Measurements from ENCODE around the gene FAM47E. TPM values are rescaled to one million over a fixed set of nuclear protein-coding genes. Genes with fewer than 3 reads are reported as not detected.

FAM47E gene
- total and polyA plus RNA-seq, 2 experiments from 2014 or later, result not detected

DNA sequence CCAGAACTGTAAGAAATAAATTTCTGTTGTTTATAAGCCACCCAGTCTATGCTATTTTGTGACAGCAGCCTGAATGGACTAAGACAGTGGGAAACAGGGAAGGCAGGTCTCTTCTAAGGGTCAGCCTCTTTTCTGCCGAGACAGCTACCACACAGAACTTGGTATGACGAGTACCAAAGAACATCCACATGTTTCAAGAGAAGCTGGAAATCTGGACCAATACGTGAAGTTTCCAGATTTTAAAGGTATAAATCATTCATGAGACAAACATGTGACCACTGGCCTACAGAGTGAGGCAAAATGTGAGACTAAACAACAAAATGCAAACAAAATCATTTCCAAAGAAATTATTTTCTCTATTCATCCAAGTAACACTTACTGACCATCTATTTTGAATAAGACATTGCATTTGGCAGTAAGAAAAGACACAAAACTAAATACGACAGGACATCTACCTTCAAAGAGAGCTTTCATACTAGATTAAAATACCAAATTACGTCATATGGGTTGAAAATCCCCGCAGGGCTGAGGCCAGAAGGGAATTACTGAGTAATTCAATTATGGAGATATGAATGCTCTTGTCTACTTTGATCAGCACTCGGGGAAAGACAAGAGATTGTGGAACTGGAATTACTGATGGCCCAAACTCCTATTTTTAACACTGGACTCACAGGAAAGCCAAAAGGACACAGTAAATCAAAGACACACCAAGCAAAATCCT, 45.1 kb upstream of the FAM47E start:
- Histone ChIP-seq H3K27me3 (replicated peaks; ENCODE audit: insufficient read depth) (no peaks in the 10 kb centered on the region), H3K79me2 (ENCODE audit: insufficient read depth) (peaks cover 98% of the 10 kb centered on the region), H4K20me1 (ENCODE audit: insufficient read depth) (no peaks in the 10 kb centered on the region; the same call in 1 of the 2 replicates), H3K4me1 (ENCODE audit: insufficient read depth) (peaks cover 51% of the 10 kb centered on the region), H2AFZ (no peak overlapping the region), H3K4me3 (no peak overlapping the region), H3K9me3 (ENCODE audit: low read depth) (no peaks in the 10 kb centered on the region), H3K9me2 (ENCODE audit: insufficient read depth) (no peaks in the 10 kb centered on the region), H3K36me3 (ENCODE audit: low read depth) (no peaks in the 10 kb centered on the region), H3K27ac (peak overlapping the region; percentile 92), H3K9ac (peak overlapping the region; percentile 15), H3F3A (ENCODE audit: insufficient read depth) (peaks cover 47% of the 10 kb centered on the region), H3K4me2 (ENCODE audit: unreplicated experiment) (peak overlapping the region; percentile 32)
- TF ChIP-seq EZH2 (IDR thresholded peaks at IDR 0.05; ENCODE audit: insufficient read depth, poor library complexity, severe bottlenecking) (no peak), EZH2phosphoT487 (IDR thresholded peaks at IDR 0.05; ENCODE audit: insufficient read depth, low read depth) (no peak)
- DNase-seq, result peak; percentile 62
- in situ Hi-C loops (cut with MboI), result no loop called here
- WGBS, 2 experiments (ENCODE audit: low coverage in 1 of 2, low lambda C conversion rate in 2 of 2, missing lambda C conversion rate in 2 of 2), result 33 to 34% methylated on average over 7 of the region's 7 CpGs

DNA sequence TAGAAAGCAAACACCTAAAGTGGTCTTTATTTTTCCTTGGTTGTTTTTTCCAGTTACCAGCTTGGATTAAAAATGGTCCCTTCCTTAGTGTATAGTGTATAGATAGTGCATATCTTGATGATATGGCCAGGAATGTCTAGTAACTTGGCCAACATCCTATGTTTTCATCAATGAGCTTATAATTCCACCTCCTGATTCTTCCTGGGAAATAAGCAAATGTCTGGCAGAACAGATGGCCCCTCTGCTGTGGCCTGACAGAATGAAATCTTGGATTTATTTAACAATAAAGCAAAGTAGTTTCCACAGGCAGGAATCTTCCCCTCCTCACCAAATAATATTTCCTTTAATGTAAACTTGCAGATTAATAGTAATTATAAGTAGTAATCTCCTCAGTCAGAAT, 44.0 kb upstream of the FAM47E start:
- Histone ChIP-seq H2AFZ (no peak overlapping the region), H3K9me3 (ENCODE audit: low read depth) (no peaks in the 10 kb centered on the region), H3K36me3 (ENCODE audit: low read depth) (no peaks in the 10 kb centered on the region), H3F3A (ENCODE audit: insufficient read depth) (peaks cover 53% of the 10 kb centered on the region), H3K4me1 (ENCODE audit: insufficient read depth) (peaks cover 63% of the 10 kb centered on the region), H3K27me3 (replicated peaks; ENCODE audit: insufficient read depth) (no peaks in the 10 kb centered on the region), H3K9me2 (ENCODE audit: insufficient read depth) (no peaks in the 10 kb centered on the region), H3K4me2 (ENCODE audit: unreplicated experiment) (peak overlapping the region; percentile 90), H3K4me3 (peak overlapping the region; percentile 73), H3K27ac (peak overlapping the region; percentile 92), H4K20me1 (ENCODE audit: insufficient read depth) (no peaks in the 10 kb centered on the region; the same call in 1 of the 2 replicates), H3K79me2 (ENCODE audit: insufficient read depth) (peaks cover 98% of the 10 kb centered on the region), H3K9ac (peak overlapping the region; percentile 80)
- no peak for TF ChIP-seq EZH2 (IDR thresholded peaks at IDR 0.05; ENCODE audit: insufficient read depth, poor library complexity, severe bottlenecking)
- in situ Hi-C loops (cut with MboI), result no loop called here
- no peak for DNase-seq

DNA sequence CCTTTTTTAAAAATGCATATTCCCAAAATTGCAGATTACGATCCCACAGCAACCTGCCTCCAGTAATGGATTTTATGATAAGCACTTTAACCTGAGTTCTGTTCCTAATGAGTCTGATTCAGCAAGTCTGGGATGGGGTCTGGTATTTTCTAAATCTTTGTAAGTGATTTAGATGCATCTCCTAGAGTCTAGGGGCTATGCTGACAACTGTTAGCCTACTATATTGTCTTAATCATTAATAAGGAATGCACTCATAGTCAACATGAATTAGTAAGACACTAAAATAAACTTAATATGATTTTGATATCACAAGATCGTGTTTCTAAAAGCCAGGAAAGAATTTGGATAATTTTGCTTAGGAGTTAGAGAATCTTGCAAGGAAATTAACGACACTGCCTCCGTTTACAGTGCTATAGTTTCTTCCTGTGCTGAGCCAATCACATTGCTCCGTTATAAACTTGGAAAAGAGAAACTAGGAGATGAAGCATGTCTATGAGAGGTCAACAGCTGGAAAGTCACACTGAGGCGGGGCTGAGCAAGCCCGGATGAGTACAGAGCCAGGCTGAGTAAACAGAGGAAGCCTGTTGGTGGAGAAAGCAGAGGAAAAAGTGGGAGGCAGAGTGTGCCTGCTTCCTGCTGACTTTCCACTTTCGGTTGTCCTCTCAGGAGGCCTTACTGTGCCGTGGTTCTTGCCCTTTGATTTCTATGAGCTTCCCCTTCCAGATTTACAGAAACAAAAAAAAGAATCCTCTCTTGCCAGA, 43.3 kb upstream of the FAM47E start:
- Histone ChIP-seq H3K4me2 (ENCODE audit: unreplicated experiment) (peak overlapping the region; percentile 90), H3K36me3 (ENCODE audit: low read depth) (no peaks in the 10 kb centered on the region), H3K79me2 (ENCODE audit: insufficient read depth) (peaks cover 98% of the 10 kb centered on the region), H4K20me1 (ENCODE audit: insufficient read depth) (no peaks in the 10 kb centered on the region; the same call in 1 of the 2 replicates), H3K4me1 (ENCODE audit: insufficient read depth) (peaks cover 63% of the 10 kb centered on the region), H3K9ac (peak overlapping the region; percentile 80), H3K27me3 (replicated peaks; ENCODE audit: insufficient read depth) (no peaks in the 10 kb centered on the region), H3K4me3 (peak overlapping the region; percentile 73), H2AFZ (peak overlapping the region; percentile 61), H3F3A (ENCODE audit: insufficient read depth) (peaks cover 60% of the 10 kb centered on the region), H3K9me2 (ENCODE audit: insufficient read depth) (no peaks in the 10 kb centered on the region), H3K27ac (peak overlapping the region; percentile 92), H3K9me3 (ENCODE audit: low read depth) (no peaks in the 10 kb centered on the region)
- peak; percentile 95 for DNase-seq
- WGBS, 2 experiments (ENCODE audit: low coverage in 1 of 2, low lambda C conversion rate in 2 of 2, missing lambda C conversion rate in 2 of 2), result 8% methylated on average over 9 of the region's 9 CpGs
- TF ChIP-seq EZH2 (IDR thresholded peaks at IDR 0.05; ENCODE audit: insufficient read depth, poor library complexity, severe bottlenecking), result no peak
- no peak for TF ChIP-seq EZH2phosphoT487 (IDR thresholded peaks at IDR 0.05; ENCODE audit: insufficient read depth, low read depth)
- in situ Hi-C loops (cut with MboI), result no loop called here

DNA sequence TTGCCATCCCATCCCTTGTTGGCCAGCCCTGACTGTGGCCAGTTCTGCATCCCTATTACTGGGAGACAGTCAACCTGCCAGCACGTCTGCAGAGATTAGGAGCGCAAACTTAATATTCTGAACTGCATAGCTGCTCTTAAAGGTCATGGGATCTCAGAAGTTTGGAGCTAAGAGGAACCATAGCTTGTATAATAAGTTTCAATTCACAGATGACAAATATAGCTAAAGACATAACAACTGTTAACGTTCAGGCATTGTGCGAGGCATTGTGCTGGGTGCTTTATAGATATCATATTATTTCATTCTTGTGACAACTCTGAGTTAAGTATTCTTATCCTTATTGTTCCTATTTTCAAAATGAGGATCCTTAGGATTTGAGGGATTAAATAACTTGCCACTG, 41.6 kb upstream of the FAM47E start:
- no peaks in the 10 kb centered on the region for H3K36me3 ChIP-seq (ENCODE audit: low read depth)
- peaks cover 69% of the 10 kb centered on the region for H3K4me1 ChIP-seq (ENCODE audit: insufficient read depth)
- H3K4me2 ChIP-seq (ENCODE audit: unreplicated experiment), result no peak overlapping the region
- peak overlapping the region; percentile 92; the same call in 1 of the 2 replicates for H3K27ac ChIP-seq
- no peak overlapping the region for H2AFZ ChIP-seq
- H3K9me2 ChIP-seq (ENCODE audit: insufficient read depth), result no peaks in the 10 kb centered on the region
- in situ Hi-C loops (cut with MboI), result no loop called here
- WGBS, 2 experiments (ENCODE audit: low coverage in 1 of 2, low lambda C conversion rate in 2 of 2, missing lambda C conversion rate in 2 of 2), result 97 to 100% methylated on average over 4 of the region's 4 CpGs
- H3K9me3 ChIP-seq (ENCODE audit: low read depth), result no peaks in the 10 kb centered on the region
- no peak for DNase-seq
- H3F3A ChIP-seq (ENCODE audit: insufficient read depth), result peaks cover 61% of the 10 kb centered on the region
- TF ChIP-seq EZH2 (IDR thresholded peaks at IDR 0.05; ENCODE audit: insufficient read depth, poor library complexity, severe bottlenecking) (no peak), EZH2phosphoT487 (IDR thresholded peaks at IDR 0.05; ENCODE audit: insufficient read depth, low read depth) (no peak)
- no peaks in the 10 kb centered on the region; the same call in 1 of the 2 replicates for H4K20me1 ChIP-seq (ENCODE audit: insufficient read depth)
- H3K4me3 ChIP-seq, result no peak overlapping the region
- peak overlapping the region; percentile 93; the same call in 1 of the 2 replicates for H3K9ac ChIP-seq
- H3K79me2 ChIP-seq (ENCODE audit: insufficient read depth), result peaks cover 83% of the 10 kb centered on the region
- no peaks in the 10 kb centered on the region for H3K27me3 ChIP-seq (replicated peaks; ENCODE audit: insufficient read depth)
